Fibroblast of lung (primary cell): ENCODE results near the gene ACTRT2.

Experiments
- CTCF ChIP-seq, 2 donors: IDR thresholded peaks in 1 of 2; conservative IDR thresholded peaks in 1 of 2; 1 replicate in 1 of 2; 2 replicates in 1 of 2; pipeline ENCODE4 v1.5.1; 2011 to 2012; ENCODE audit warnings: low read length in 2 of 2, control low read depth in 1 of 2, inconsistent platforms in 1 of 2, low read depth in 1 of 2, mild to moderate bottlenecking in 1 of 2
- EZH2 ChIP-seq: IDR thresholded peaks from 2 replicates; pipeline ENCODE4 v1.5.1; 2012; ENCODE audit warnings: low read length, control low read depth, mild to moderate bottlenecking; ENCODE audit errors: missing control alignments

- no peak for TF ChIP-seq CTCF (conservative IDR thresholded peaks at IDR 0.05 in 1 of 2, IDR thresholded peaks at IDR 0.05 in 1 of 2; ENCODE audit: low read depth in 1 of 2, low read length in 2 of 2)
- no peak for TF ChIP-seq EZH2
Measured at GRCh38 chr1:3014050-3014440, 7.2 kb upstream of the ACTRT2 start.
